Lower lobe of right lung (tissue), 2 donors: Measurements from ENCODE around the gene POLE. TPM values are rescaled to one million over a fixed set of nuclear protein-coding genes. Genes with fewer than 3 reads are reported as not detected.

Experiments used
- ATAC-seq, 2 donors: fragments of 200-7000 bp; cut with Tn5 transposase; one replicate each; pipeline ENCODE4 v1.9.1; 2020 to 2022; ENCODE audit warnings: mild to moderate bottlenecking in 2 of 2, moderate library complexity in 2 of 2
- DNase-seq: peaks from one replicate; pipeline ENCODE4 v3.0.0-alpha.2; 2020
- H3K27ac ChIP-seq: fragments of 200-600 bp; one replicate; pipeline ENCODE4 v1.8.0; 2022
- H3K27me3 ChIP-seq: fragments of 200-600 bp; one replicate; pipeline ENCODE4 v1.8.0; 2022; ENCODE audit warnings: low read depth
- H3K36me3 ChIP-seq: fragments of 200-600 bp; one replicate; pipeline ENCODE4 v1.8.0; 2022; ENCODE audit warnings: mild to moderate bottlenecking
- H3K4me1 ChIP-seq: fragments of 200-600 bp; one replicate; pipeline ENCODE4 v1.8.0; 2022
- H3K4me3 ChIP-seq: fragments of 200-600 bp; one replicate; pipeline ENCODE4 v1.8.0; 2022; ENCODE audit warnings: mild to moderate bottlenecking
- H3K9me3 ChIP-seq: fragments of 200-600 bp; one replicate; pipeline ENCODE4 v1.8.0; 2022
- CTCF ChIP-seq: fragments of 200-600 bp; IDR thresholded peaks from one replicate; pipeline ENCODE4 v1.8.0; 2022; ENCODE audit warnings: antibody characterized with exemption, mild to moderate bottlenecking
- intact Hi-C: fragments of 100-400 bp; cut with DNase I; formaldehyde crosslinking; loops from one replicate; pipeline ENCODE4 v1.11.0; 2022
- total RNA-seq: library from RNA; stranded (reverse); fragmentation: NEBNext Ultra II Directional; extraction: Animal tissue kit (Norgen Biotek cat#: 25700); gene quantifications from one replicate; pipeline ENCODE4 v1.2.1, GENCODE V29; 2021
- donor health status: DM: no; HTN: yes; CAD: no; lungs with severe emphysema.

The POLE gene
- total RNA-seq, 1 donor from 2014 or later = 28.0 TPM

GRCh38 chr12:132621657-132622435 lies 65.3 kb downstream of the POLE start:
- no peak for DNase-seq
- intact Hi-C loops = no loop called here
- Histone ChIP-seq H3K27me3 (peaks cover 31% of the 10 kb centered on the region), H3K9me3 (no peaks in the 10 kb centered on the region), H3K27ac (no peak overlapping the region), H3K36me3 (peaks cover 23% of the 10 kb centered on the region), H3K4me1 (peaks cover 14% of the 10 kb centered on the region), H3K4me3 (no peak overlapping the region)
- ATAC-seq = no peak
- no peak for TF ChIP-seq CTCF

DNA sequence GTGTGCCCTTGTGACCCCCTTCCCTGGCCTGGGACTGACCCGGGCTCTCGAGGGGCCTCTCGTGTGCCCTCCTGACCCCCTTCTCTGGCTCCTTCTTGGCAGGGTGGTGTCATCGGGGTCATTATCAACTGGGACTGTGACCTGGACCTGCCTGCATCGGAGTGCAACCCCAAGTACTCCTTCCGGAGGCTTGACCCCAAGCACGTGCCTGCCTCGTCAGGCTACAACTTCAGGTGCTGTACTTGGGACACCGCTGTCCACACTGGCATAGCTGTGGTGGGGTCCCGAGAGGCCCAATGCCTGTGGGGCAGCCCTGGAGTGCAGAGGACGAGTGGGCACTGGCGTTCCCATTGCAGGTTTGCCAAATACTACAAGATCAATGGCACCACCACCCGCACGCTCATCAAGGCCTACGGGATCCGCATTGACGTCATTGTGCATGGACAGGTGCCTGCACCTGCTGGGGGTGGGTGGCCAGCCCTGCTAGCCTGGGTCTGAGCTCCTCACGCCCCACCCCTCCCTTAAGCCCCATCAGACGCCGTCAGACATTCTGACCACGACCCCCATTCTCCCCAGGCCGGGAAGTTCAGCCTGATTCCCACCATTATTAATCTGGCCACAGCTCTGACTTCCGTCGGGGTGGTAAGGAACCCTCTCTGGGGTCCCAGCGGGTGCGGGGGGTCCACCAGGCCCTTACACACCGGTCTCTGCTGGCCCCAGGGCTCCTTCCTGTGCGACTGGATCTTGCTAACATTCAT lies 66.1 kb downstream of the POLE start:
- Histone ChIP-seq H3K4me3 (no peak overlapping the region), H3K4me1 (peaks cover 14% of the 10 kb centered on the region), H3K36me3 (peaks cover 21% of the 10 kb centered on the region), H3K27me3 (peaks cover 39% of the 10 kb centered on the region), H3K27ac (no peak overlapping the region), H3K9me3 (peaks cover 6% of the 10 kb centered on the region)
- no peak for ATAC-seq
- TF ChIP-seq CTCF = no peak
- DNase-seq = no peak
- intact Hi-C loops = no loop called here

DNA sequence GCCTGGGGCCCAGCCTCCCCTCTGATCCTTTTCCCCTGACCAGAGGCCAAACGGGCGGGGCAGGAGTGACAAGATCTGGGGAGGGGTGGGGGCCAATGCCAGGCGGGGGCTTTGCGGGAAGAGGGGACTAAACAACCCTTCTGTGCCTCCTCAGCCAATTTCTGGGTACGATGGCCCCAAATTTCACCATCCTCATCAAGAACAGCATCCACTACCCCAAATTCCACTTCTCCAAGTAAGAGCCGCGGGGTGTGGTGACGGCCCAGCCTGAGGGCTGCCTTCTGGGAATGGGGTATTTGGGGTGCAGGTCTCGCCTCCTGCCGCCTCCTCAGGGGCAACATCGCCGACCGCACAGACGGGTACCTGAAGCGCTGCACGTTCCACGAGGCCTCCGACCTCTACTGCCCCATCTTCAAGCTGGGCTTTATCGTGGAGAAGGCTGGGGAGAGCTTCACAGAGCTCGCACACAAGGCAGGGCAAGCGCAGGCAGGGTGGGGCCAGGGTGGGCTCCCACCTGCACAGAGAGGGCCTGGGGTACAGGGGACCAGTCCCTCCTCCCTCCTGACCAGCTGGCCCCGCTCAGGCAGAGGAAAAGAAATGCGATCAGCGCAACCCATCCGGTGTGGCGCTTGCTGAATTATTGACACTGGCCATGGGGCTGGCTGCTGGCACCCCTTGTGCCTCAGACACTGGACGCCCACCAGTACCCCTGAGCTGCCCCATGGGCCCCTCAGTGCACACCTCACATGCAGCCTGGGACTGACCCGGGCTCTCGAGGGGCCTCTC lies 66.8 kb downstream of the POLE start:
- H3K4me1 ChIP-seq = peaks cover 14% of the 10 kb centered on the region
- no peak for ATAC-seq
- H3K4me3 ChIP-seq = no peak overlapping the region
- DNase-seq = no peak
- no peak for TF ChIP-seq CTCF
- peaks cover 14% of the 10 kb centered on the region for H3K36me3 ChIP-seq
- H3K9me3 ChIP-seq = peaks cover 6% of the 10 kb centered on the region
- no peak overlapping the region for H3K27ac ChIP-seq
- H3K27me3 ChIP-seq = peaks cover 46% of the 10 kb centered on the region
- intact Hi-C loops = no loop called here

DNA sequence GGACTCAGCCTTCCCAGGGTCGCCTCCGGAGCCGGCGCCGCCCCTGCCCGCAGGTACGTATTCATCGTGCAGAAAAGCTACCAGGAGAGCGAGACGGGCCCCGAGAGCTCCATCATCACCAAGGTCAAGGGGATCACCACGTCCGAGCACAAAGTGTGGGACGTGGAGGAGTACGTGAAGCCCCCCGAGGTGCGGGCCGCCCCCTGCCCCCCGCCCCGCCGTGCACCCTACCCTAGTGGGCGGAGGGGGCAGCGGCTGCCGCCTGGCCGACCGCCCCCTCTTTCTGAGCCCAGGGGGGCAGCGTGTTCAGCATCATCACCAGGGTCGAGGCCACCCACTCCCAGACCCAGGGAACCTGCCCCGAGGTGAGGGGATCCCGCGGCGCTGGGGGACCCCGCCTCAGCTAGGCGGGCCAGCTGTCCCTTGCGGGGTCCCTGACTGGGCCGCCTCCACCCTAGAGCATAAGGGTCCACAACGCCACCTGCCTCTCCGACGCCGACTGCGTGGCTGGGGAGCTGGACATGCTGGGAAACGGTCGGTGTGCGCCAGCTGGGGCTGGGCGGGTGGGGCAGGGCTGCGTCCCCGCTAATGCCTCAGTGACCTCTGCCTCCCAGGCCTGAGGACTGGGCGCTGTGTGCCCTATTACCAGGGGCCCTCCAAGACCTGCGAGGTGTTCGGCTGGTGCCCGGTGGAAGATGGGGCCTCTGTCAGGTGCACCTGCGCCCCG lies 67.6 kb downstream of the POLE start:
- intact Hi-C loops = no loop called here
- Histone ChIP-seq H3K4me1 (peaks cover 14% of the 10 kb centered on the region), H3K27me3 (peaks cover 47% of the 10 kb centered on the region), H3K27ac (no peak overlapping the region), H3K36me3 (peaks cover 7% of the 10 kb centered on the region), H3K9me3 (peaks cover 6% of the 10 kb centered on the region), H3K4me3 (no peak overlapping the region)
- ATAC-seq (no peak), DNase-seq (no peak)
- no peak for TF ChIP-seq CTCF

DNA sequence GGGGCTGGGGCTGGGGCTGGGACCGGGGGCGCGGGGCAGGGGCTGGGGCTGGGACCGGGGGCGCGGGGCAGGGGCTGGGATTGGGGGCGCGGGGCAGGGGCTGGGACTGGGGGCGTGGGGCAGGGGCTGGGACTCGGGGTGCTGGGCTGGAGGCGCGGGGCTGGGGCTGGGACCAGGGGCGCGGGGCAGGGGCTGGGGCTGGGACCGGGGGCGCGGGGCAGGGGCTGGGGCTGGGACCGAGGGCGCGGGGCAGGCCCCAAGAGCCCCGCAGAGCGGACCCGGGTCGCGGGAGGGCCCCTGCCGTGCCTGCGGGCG lies 68.1 kb downstream of the POLE start:
- no peak for DNase-seq
- no peak overlapping the region for H3K4me3 ChIP-seq
- peaks cover 14% of the 10 kb centered on the region for H3K4me1 ChIP-seq
- H3K9me3 ChIP-seq = peaks cover 6% of the 10 kb centered on the region
- no peak overlapping the region for H3K27ac ChIP-seq
- peaks cover 47% of the 10 kb centered on the region for H3K27me3 ChIP-seq
- intact Hi-C loops = no loop called here
- ATAC-seq = no peak
- H3K36me3 ChIP-seq = peaks cover 2% of the 10 kb centered on the region
- TF ChIP-seq CTCF = no peak
